C4-2B (cell line): ENCODE data around the gene PPP2R5C.
"Not testable (repeated sequence)": the region's sequence is repeated elsewhere in the genome, so short reads cannot be mapped to it uniquely, and the experiment has no call there.

Source experiments
- H3K27ac ChIP-seq: fragments of 450-650 bp; 2 replicates; pipeline ENCODE4 v1.5.1; 2017
- ZFX ChIP-seq: fragments of 450-650 bp; IDR thresholded peaks from 2 replicates; pipeline ENCODE4 v1.6.1; 2017
- TF ChIP-seq, protein P1 (sequence below): fragments of 450-650 bp; conservative IDR thresholded peaks from 2 replicates; pipeline ENCODE4 v1.5.1; 2017; ENCODE audit warnings: mild to moderate bottlenecking

PPP2R5C gene

DNA sequence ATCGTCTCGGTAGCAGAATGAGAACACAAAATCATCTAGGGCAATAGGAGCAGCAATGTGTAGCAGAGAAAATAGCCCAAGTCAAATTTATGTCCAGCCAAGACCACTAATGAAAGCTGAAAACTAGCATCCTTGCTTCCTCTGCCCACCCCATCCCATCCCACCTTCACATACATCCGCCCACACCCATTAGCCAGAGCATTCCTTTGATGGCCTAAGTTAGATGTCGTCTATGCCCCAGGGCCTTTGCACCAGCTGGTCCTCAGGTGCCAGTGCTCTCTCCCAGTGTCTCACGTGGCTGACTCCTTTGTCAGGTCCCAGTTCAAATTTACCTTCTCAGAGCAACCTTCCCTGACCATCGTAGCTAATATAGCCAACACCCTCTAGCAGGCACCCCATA, 17.8 kb upstream of the PPP2R5C start:
- no peak overlapping the region for H3K27ac ChIP-seq
- no peak for TF ChIP-seq ZFX
- TF ChIP-seq, protein P1, sequence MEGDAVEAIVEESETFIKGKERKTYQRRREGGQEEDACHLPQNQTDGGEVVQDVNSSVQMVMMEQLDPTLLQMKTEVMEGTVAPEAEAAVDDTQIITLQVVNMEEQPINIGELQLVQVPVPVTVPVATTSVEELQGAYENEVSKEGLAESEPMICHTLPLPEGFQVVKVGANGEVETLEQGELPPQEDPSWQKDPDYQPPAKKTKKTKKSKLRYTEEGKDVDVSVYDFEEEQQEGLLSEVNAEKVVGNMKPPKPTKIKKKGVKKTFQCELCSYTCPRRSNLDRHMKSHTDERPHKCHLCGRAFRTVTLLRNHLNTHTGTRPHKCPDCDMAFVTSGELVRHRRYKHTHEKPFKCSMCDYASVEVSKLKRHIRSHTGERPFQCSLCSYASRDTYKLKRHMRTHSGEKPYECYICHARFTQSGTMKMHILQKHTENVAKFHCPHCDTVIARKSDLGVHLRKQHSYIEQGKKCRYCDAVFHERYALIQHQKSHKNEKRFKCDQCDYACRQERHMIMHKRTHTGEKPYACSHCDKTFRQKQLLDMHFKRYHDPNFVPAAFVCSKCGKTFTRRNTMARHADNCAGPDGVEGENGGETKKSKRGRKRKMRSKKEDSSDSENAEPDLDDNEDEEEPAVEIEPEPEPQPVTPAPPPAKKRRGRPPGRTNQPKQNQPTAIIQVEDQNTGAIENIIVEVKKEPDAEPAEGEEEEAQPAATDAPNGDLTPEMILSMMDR: no peak

DNA sequence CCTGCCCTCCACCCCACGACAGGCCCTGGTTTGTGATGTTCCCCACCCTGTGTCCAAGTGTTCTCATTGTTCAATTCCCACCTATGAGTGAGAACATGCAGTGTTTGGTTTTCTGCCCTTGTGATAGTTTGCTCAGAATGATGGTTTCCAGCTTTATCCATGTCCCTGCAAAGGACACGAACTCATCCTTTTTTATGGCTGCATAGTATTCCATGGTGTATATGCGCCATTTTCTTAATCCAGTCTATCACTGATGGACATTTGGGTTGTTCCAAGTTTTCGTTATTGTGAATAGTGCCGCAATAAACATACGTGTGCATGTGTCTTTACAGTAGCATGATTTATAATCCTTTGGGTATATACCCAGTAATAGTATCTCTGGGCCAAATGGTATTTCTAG, 17.1 kb upstream of the PPP2R5C start:
- H3K27ac ChIP-seq: not testable (repeated sequence)

DNA sequence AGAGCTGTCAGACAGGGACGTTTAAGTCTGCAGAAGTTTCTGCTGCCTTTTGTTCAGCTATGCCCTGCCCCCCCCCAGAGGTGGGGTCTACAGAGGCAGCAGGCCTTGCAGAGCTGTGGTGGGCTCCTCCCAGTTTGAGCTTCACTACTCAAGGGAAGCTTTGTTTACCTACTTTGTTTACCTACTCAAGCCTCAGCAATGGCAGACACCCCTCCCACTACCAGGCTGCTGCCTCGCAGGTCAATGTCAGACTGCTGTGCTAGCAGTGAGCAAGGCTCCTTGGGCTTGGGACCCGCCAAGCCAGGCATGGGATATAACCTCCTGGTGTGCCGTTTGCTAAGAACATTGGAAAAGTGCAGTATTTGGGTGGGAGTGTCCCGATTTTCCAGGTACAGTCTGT, 11.8 kb upstream of the PPP2R5C start:
- peak overlapping the region; percentile 21 for H3K27ac ChIP-seq

DNA sequence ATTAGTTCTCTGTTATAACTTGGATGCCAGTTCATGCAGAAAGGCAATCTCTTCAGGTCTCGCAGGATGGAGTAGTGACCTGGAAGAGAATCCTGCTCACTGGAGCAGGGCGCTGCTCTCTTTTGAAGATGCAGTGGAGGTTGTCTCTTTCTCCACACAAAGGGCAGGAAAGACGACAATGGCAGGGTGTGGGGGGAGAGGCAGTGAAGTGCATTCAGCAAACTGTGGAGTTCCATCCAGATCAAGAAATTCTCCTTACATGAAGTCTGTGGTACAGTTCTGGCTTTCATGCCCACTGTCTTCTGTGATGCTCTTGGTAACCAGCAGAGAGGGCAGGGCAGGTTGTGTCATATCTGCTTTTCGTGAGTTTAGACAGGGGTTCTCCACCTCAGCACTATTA, 6.6 kb upstream of the PPP2R5C start:
- TF ChIP-seq, protein P1: no peak
- no peak for TF ChIP-seq ZFX
- no peak overlapping the region for H3K27ac ChIP-seq

DNA sequence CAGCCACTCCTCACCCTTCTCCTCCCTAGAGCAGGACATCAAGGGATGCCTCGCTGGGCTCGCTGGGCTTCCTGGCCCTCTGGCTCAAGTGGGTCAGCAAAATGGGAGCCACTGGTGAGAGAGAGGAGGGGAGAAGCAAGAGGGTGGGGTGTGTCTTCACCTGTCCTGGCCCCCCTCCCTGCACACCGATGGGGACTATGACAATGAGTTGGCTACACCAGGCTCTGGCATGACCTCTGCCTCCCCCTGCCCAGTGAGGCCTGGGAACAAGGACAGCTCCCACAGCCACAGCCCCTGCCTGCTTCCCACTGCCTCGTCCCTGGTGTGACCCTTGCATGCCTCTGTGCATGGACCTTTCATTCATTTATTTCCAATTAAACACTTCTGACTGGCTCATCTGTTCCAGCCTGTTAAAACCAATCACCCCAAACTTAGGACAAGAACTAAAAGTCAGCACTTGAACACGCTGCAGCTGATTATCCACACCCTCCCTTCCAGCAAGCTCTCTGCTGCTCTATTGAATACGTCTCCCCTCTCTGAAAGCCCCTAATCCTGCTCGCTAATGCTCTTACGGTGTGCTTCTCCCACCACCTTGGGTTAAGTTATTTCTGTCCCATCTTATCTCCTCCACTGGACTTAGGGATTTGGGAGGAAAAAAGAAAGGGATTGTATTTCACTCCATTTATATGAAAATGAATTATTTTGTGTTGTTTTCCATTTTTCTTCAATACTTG, 5.8 kb upstream of the PPP2R5C start:
- TF ChIP-seq, protein P1: no peak
- no peak for TF ChIP-seq ZFX
- no peak overlapping the region for H3K27ac ChIP-seq

DNA sequence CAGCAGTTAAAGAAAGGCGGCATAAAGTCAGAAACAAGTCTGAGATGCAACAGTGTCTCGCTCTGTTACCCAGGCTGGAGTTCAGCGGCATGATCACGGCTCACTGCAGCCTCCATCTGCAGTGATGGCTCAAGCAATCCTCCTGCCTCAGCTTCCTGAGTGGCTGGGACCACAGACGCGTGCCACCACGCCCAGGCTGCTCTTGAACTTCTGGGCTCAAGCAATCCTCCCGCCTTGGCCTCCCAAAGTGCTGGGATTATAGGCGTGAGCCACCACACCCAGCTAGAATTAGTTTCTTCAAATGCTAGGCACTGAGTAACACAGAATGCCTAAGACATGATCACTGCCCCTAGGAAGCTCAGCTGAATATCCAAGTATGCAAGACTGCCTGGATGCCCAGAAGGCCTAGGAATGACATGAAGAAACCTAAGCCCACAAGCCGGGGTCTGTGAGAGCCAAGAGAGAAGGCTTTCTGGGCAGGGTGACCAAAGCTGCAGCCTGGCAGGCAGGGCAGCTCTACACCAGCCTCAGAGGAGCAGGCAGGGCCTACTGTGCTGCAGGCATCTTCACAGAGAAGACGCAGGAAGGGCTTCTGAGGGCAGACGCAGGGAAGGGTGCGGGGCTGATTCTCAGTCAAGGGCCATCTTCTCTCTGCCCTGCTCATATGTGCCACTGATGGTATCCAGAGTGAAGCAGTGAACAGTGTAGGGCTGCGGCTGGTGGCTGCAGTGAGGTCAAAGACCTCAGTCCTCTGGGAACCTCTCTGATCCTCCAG, 4.3 kb upstream of the PPP2R5C start:
- no peak overlapping the region for H3K27ac ChIP-seq
- no peak for TF ChIP-seq ZFX
- TF ChIP-seq, protein P1: no peak

DNA sequence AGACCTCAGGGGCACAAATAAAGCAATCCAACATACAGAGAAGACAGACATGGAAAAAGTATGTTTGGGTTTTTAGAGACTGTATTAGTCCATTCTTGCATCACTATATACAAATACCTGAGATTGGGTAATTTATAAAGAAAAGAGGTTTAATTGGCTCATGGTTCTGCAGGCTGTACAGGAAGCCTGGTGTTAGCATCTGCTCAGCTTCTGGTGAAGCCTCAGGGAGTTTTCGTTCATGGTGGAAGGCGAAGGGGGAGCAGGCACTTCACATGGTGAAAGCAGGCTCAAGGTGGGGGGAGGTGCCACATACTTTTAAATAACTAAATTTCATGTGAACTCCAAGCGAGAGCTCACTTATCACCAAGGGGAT, 3.7 kb upstream of the PPP2R5C start:
- TF ChIP-seq, protein P1: no peak
- H3K27ac ChIP-seq: no peak overlapping the region

DNA sequence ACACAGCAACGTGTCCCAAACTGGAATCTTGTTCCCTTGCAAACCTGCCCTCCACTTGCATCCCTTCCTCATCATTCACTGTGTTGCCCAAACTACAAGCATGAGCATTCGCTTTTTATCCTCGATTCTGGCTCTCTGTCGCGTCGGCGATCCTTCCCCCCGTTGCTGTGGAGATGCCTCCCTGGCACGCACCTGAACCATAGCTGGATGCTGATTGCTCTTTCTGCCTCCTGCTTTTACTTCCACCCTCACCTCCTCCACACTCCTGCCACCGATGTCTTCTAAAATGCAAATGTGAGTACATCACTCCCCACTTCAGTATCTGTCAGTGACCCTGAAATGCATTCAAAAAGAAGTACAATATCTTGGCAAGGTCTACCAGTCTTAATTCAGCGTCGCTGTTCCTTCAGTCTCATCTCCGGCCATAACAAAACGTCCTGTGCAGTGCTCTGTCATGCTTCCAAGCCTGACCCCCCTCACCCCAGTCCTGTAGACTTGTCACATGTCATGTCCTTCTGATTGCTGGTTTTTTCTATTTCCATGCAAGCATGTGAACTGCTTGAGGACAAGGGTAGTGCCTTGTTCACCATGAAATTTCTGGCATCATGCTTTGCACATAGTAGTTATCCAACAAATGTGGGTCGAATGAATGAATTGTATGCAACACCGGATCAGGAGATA, 2.5 kb upstream of the PPP2R5C start:
- no peak overlapping the region for H3K27ac ChIP-seq
- no peak for TF ChIP-seq ZFX
- TF ChIP-seq, protein P1: no peak
